K562 (cell line): ENCODE measurements around the gene ZFP2. TPM values are rescaled to one million over a fixed set of nuclear protein-coding genes. Genes with fewer than 3 reads are reported as not detected.

Experiments
- ATAC-seq: fragments of 200-7000 bp; cut with Tn5 transposase; 3 replicates; pipeline ENCODE4 v1.9.1; 2020; ENCODE audit warnings: moderate library complexity
- BruUV-seq: library from RNA; stranded (reverse); fragments of 400-500 nt; replicated peaks from 2 replicates; lab custom pipeline; 2021; lab: Mats Ljungman, UMichigan
- CTCF ChIA-PET: fragments of 300-600 bp; formaldehyde crosslinking; extraction: SDS; loops from one replicate; lab custom pipeline; 2021; ENCODE audit warnings: low intra/inter-chr PET ratio; lab: Yijun Ruan, JAX
- POLR2A ChIA-PET: fragments of 300-600, 350-650 bp; sonication (Branson Sonifier 250); formaldehyde crosslinking; extraction: SDS; loops from one replicate; lab custom pipeline; 2021; ENCODE audit warnings: antibody characterized with exemption, inconsistent platforms; lab: Yijun Ruan, JAX
- DNase-seq, 4 experiments: peaks; one replicate each; pipeline versions ENCODE4 v3.0.0 to v3.0.0-alpha.2; 2011 to 2018; ENCODE audit warnings: low spot score in 3 of 4, mixed read lengths in 3 of 4; ENCODE audit errors: extremely low read depth in 1 of 4
- FAIRE-seq: peaks from 2 replicates; lab custom pipeline; 2011; peaks lifted over from hg19 to GRCh38; lab: Jason Lieb, UNC
- H2AFZ ChIP-seq: 2 replicates; pipeline ENCODE4 v1.6.0; 2011; ENCODE audit warnings: low read depth, low read length, control low read depth, inconsistent platforms
- H3K27ac ChIP-seq: fragments of 200-600 bp; 3 replicates; pipeline ENCODE4 v1.8.0; 2011; ENCODE audit warnings: low read depth, mild to moderate bottlenecking, control low read depth, inconsistent platforms, low read length, moderate library complexity, mixed read lengths; ENCODE audit errors: extremely low read depth
- H3K27me3 ChIP-seq, 2 experiments: fragments of 300-600 bp in 1 of 2; 2 replicates in 1 of 2; 3 replicates in 1 of 2; pipeline versions ENCODE4 v1.6.0 to v1.8.0; 2011; ENCODE audit warnings: inconsistent platforms in 2 of 2, low read length in 2 of 2, mild to moderate bottlenecking in 1 of 2, mixed read lengths in 1 of 2, moderate library complexity in 1 of 2; ENCODE audit not compliant: control insufficient read depth in 2 of 2, insufficient read depth in 2 of 2
- H3K36me3 ChIP-seq: fragments of 300-600 bp; 3 replicates; pipeline ENCODE4 v1.8.0; 2011; ENCODE audit warnings: mild to moderate bottlenecking, low read length, inconsistent platforms; ENCODE audit not compliant: control insufficient read depth, insufficient read depth
- H3K4me1 ChIP-seq, 2 experiments: fragments of 200-600 bp in 1 of 2; replicated peaks in 1 of 2; 2 replicates in 1 of 2; 3 replicates in 1 of 2; pipeline versions ENCODE4 v1.5.1 to v1.8.0; 2011; ENCODE audit warnings: inconsistent platforms in 2 of 2, low read length in 2 of 2, mild to moderate bottlenecking in 1 of 2, mixed read lengths in 1 of 2, moderate library complexity in 1 of 2; ENCODE audit not compliant: control insufficient read depth in 2 of 2, insufficient read depth in 2 of 2
- H3K4me2 ChIP-seq: 2 replicates; pipeline ENCODE4 v1.6.1; 2011; ENCODE audit warnings: low read length, control low read depth, inconsistent platforms, mixed read lengths; ENCODE audit not compliant: insufficient read depth
- H3K4me3 ChIP-seq: fragments of 200-600 bp; sonication (generic), shearing (Covaris generic); 2 replicates; pipeline ENCODE4 v1.5.1; 2016; ENCODE audit warnings: control low read depth, inconsistent platforms
- H3K79me2 ChIP-seq: fragments of 200-600 bp; 3 replicates; pipeline ENCODE4 v1.8.0; 2011; ENCODE audit warnings: low read length, inconsistent platforms; ENCODE audit not compliant: control insufficient read depth, insufficient read depth
- H3K9ac ChIP-seq, 2 experiments: 2 replicates each; pipeline versions ENCODE4 v1.6.0 to v1.6.1; 2011; ENCODE audit warnings: low read depth in 2 of 2, low read length in 2 of 2, control low read depth in 1 of 2, inconsistent platforms in 1 of 2, mild to moderate bottlenecking in 1 of 2, mixed read lengths in 1 of 2; ENCODE audit not compliant: insufficient read depth in 1 of 2
- H3K9me1 ChIP-seq: one replicate; pipeline ENCODE4 v1.6.0; 2011; ENCODE audit warnings: inconsistent platforms, mild to moderate bottlenecking, low read length, moderate library complexity; ENCODE audit not compliant: control insufficient read depth, insufficient read depth
- H3K9me3 ChIP-seq: replicated peaks from 2 replicates; pipeline ENCODE4 v1.5.1; 2011; ENCODE audit warnings: low read depth, low read length, inconsistent platforms; ENCODE audit not compliant: control insufficient read depth, insufficient read depth
- H4K20me1 ChIP-seq: replicated peaks from 2 replicates; pipeline ENCODE4 v1.6.1; 2011; ENCODE audit warnings: low read length, inconsistent platforms, mixed read lengths; ENCODE audit not compliant: control insufficient read depth, insufficient read depth
- BRD9 ChIP-seq: fragments of 450-650 bp; IDR thresholded peaks from 2 replicates; pipeline ENCODE4 v1.6.1; 2018; ENCODE audit warnings: low read depth; ENCODE audit not compliant: partially characterized antibody
- CAMTA2 ChIP-seq: fragments of 250-450 bp; sonication (Bioruptor Pico); conservative IDR thresholded peaks from 2 replicates; pipeline ENCODE4 v1.5.1; 2022
- GATAD2A ChIP-seq: fragments of 450-650 bp; IDR thresholded peaks from 2 replicates; pipeline ENCODE4 v1.6.1; 2017
- GTF2F1 ChIP-seq: IDR thresholded peaks from 2 replicates; pipeline ENCODE4 v1.6.1; 2011; ENCODE audit warnings: low read depth, low read length, improper control_type of control experiment
- L3MBTL2 ChIP-seq: fragments of 450-650 bp; IDR thresholded peaks from 2 replicates; pipeline ENCODE4 v1.6.1; 2016; ENCODE audit warnings: mild to moderate bottlenecking, moderate library complexity
- NR1H2 ChIP-seq: sonication (generic); formaldehyde crosslinking; IDR thresholded peaks from 2 replicates; pipeline ENCODE4 v1.4.0; 2020; ENCODE audit warnings: mild to moderate bottlenecking, missing genetic modification reagents
- SAP30 ChIP-seq: fragments of 200-600 bp; sonication (generic); IDR thresholded peaks from 2 replicates; pipeline ENCODE4 v1.6.1; 2012; ENCODE audit warnings: borderline replicate concordance, low read depth, mild to moderate bottlenecking, moderate library complexity, low read length, control low read depth, inconsistent platforms; ENCODE audit not compliant: insufficient read depth, poor library complexity, severe bottlenecking
- ZBTB1 ChIP-seq: sonication (generic); formaldehyde crosslinking; IDR thresholded peaks from 2 replicates; pipeline ENCODE4 v1.8.1; 2023; ENCODE audit warnings: missing genetic modification reagents, low read depth, mild to moderate bottlenecking, borderline replicate concordance
- ZNF57 ChIP-seq: fragments of 450-650 bp; formaldehyde crosslinking; IDR thresholded peaks from 2 replicates; pipeline ENCODE4 v1.4.0; 2020; ENCODE audit warnings: mild to moderate bottlenecking, moderate library complexity
- WGBS: fragments of 100-300 bp; shearing (Covaris generic); methylation state at CpG from one replicate; pipeline ENCODE4 v1.1.6; 2016; ENCODE audit warnings: low coverage, mixed read lengths; ENCODE audit not compliant: insufficient coverage; ENCODE audit errors: missing lambda C conversion rate; 5-methylcytosine and 5-hydroxymethylcytosine counted together
- in situ Hi-C: fragments of 300-500 bp; cut with MboI; formaldehyde crosslinking; loops from 4 replicates; pipeline ENCODE4 v1.15.0; 2018; ENCODE audit warnings: inconsistent platforms, mixed read lengths
- intact Hi-C: fragments of 100-400 bp; cut with micrococcal nuclease; formaldehyde crosslinking; loops from 2 replicates; pipeline ENCODE4 v1.14.2; 2022
- polyA plus RNA-seq, 8 experiments: library from polyadenylated mRNA; depleted of rRNA in 4 of 8; stranded (reverse) in 5 of 8; unstranded in 3 of 8; fragments of >200 nt; fragmentation: Nextera tagmentation in 2 of 8; fragmentation: Illumina TruSeq in 1 of 8; extraction: Ambion mirVana in 2 of 8; extraction: Trizol in 1 of 8; gene quantifications; 2 replicates each; pipeline versions ENCODE4 v1.2.1 to v1.2.3, GENCODE V29; 2011 to 2014; ENCODE audit warnings: inconsistent platforms in 1 of 8, missing spikeins in 1 of 8
- total RNA-seq, 7 experiments: library from RNA; depleted of rRNA in 6 of 7; stranded (reverse); fragments of >200 nt in 6 of 7; fragmentation: Illumina TruSeq in 2 of 7; extraction: Trizol in 2 of 7; gene quantifications; 2 replicates each; pipeline versions ENCODE4 v1.2.1 to v1.2.3, GENCODE V29; 2011 to 2021; ENCODE audit warnings: low replicate concordance in 1 of 7
- TF ChIP-seq, protein P1 (sequence below): fragments of 250-450 bp; sonication (Bioruptor Pico); IDR thresholded peaks from 2 replicates; pipeline ENCODE4 v1.8.0; 2021; ENCODE audit warnings: moderate library complexity, mild to moderate bottlenecking, inconsistent platforms
- TF ChIP-seq, protein P2 (sequence below): fragments of 250-450 bp; sonication (Bioruptor Pico); IDR thresholded peaks from 2 replicates; pipeline ENCODE4 v1.9.0; 2021; ENCODE audit warnings: mild to moderate bottlenecking

Gene ZFP2
- total and polyA plus RNA-seq, 9 of the 15 experiments (the other 6 are each of a cell fraction or from before 2014, with no cell fraction given): 0.07 to 0.13 TPM; not detected in 7

DNA sequence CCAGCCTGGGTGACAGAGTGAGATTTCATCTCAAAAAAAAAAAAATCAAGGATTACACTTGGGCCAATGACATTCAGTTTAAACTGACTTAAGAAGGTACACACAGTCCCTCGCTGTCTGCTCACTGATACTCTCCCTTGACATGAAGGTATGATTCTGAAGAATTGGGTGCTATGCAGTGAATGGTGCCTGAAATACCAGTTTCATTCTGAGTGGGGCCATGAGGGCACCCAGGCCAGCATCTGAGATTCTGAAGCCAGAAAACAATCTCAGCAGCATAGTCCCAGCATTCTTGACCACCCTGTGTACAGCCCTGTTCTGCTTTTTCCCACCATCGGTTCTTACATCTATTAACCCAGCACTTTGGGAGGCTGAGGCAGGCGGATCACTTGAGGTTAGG is 43.8 kb upstream of the ZFP2 start:
- ChIA-PET POLR2A (no interaction called here), CTCF (no interaction called here)
- DNase-seq (no peak), ATAC-seq (no peak), FAIRE-seq (no peak)
- Histone ChIP-seq H3K4me3 (no peak overlapping the region), H3K9me3 (no peaks in the 10 kb centered on the region), H3K36me3 (no peaks in the 10 kb centered on the region), H3K4me1 (peaks cover 4 to 6% of the 10 kb centered on the region in 2 experiments; a peak in 3 of 5 replicates), H3K79me2 (no peaks in the 10 kb centered on the region), H2AFZ (no peak overlapping the region), H3K9ac (no peak overlapping the region), H3K27me3 (peaks cover 15 to 40% of the 10 kb centered on the region in 2 experiments; a peak in 4 of 5 replicates), H4K20me1 (no peaks in the 10 kb centered on the region), H3K4me2 (no peak overlapping the region), H3K27ac (no peak overlapping the region), H3K9me1 (no peaks in the 10 kb centered on the region)
- in situ Hi-C loops: no loop called here
- BruUV-seq: no TSS peak
- intact Hi-C loops: no loop called here
- TF ChIP-seq BRD9 (no peak), ZBTB1 (CRISPR knock-in tag) (no peak), ZNF57 (no peak), CAMTA2 (CRISPR knock-in tag) (no peak), NR1H2 (no peak), GATAD2A (no peak), SAP30 (no peak), GTF2F1 (no peak), L3MBTL2 (no peak)
- TF ChIP-seq, protein P1, sequence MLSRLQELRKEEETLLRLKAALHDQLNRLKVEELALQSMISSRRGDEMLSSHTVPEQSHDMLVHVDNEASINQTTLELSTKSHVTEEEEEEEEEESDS (CRISPR knock-in tag): no peak
- TF ChIP-seq, protein P2, sequence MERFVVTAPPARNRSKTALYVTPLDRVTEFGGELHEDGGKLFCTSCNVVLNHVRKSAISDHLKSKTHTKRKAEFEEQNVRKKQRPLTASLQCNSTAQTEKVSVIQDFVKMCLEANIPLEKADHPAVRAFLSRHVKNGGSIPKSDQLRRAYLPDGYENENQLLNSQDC (CRISPR knock-in tag): no peak
- WGBS: 5% methylated on average over 3 of the region's 3 CpGs
